Activated naive CD8-positive, alpha-beta T cell (primary cell): ENCODE results near the gene HMGXB4.

ENCODE experiments used
- H3K27ac Mint-ChIP-seq: one replicate; pipeline ENCODE4 v1.8.0; 2021; ENCODE audit warnings: mixed read lengths
- H3K27me3 Mint-ChIP-seq: one replicate; pipeline ENCODE4 v1.8.0; 2021; ENCODE audit warnings: mixed read lengths
- H3K36me3 Mint-ChIP-seq: one replicate; pipeline ENCODE4 v1.8.0; 2021; ENCODE audit warnings: mixed read lengths
- H3K4me1 Mint-ChIP-seq: one replicate; pipeline ENCODE4 v1.8.0; 2021; ENCODE audit warnings: low read depth, mixed read lengths
- H3K4me3 Mint-ChIP-seq: one replicate; pipeline ENCODE4 v1.8.0; 2021; ENCODE audit warnings: mild to moderate bottlenecking, mixed read lengths
- H3K9me3 Mint-ChIP-seq: one replicate; pipeline ENCODE4 v1.8.0; 2021; ENCODE audit warnings: low read depth, mixed read lengths

Gene HMGXB4

DNA sequence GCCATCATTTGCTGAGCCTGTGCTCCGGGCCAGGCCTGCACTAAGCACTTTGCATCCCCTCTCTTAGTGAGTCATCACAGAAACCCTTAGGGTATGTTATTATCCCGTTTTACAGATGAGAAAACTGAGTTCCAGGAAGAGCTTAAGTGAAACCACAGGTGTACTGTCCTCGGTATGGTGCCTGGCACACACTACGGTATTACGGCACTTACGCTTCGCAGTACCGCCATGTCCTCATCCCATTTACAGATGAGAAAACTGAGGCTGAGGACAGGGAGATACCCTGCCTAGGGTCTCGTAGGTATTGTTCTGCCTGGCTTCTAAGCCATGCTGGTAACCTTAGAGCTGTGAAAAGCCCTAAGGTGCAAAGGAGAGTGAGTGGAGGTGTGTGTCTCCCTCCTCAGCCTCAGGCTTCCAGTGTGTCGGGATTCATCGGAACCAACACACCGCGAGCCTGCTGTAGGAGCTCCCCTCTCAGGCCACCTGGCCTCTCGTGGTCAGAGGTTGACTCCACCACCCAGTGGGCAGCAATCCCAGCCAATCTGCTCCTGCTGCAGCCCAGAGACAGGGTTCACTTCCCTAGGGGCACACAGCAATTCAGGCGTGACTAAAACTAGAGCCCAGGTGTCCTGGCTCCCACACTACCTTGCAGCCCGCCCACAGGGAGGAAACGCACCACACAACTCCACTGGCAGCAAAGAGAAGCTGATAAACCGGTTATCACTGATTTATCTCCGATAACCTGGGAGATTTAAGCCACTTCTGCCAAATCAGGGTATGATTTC lies 84.0 kb downstream of the HMGXB4 start:
- no peaks in the 10 kb centered on the region for H3K9me3 Mint-ChIP-seq
- no peaks in the 10 kb centered on the region for H3K4me1 Mint-ChIP-seq
- H3K36me3 Mint-ChIP-seq: peaks cover 2% of the 10 kb centered on the region
- H3K4me3 Mint-ChIP-seq: no peak overlapping the region
- H3K27me3 Mint-ChIP-seq: no peaks in the 10 kb centered on the region
- H3K27ac Mint-ChIP-seq: no peak overlapping the region

- no peaks in the 10 kb centered on the region for H3K4me1 Mint-ChIP-seq
- no peak overlapping the region for H3K27ac Mint-ChIP-seq
- peaks cover 2% of the 10 kb centered on the region for H3K36me3 Mint-ChIP-seq
Observed at GRCh38 chr22:35342390-35342789, 85.1 kb downstream of the HMGXB4 start.

GRCh38 chr22:35343664-35344550 lies 86.6 kb downstream of the HMGXB4 start:
- no peak overlapping the region for H3K4me3 Mint-ChIP-seq
- no peaks in the 10 kb centered on the region for H3K9me3 Mint-ChIP-seq
- H3K27ac Mint-ChIP-seq: no peak overlapping the region
- H3K27me3 Mint-ChIP-seq: no peaks in the 10 kb centered on the region
- H3K4me1 Mint-ChIP-seq: no peaks in the 10 kb centered on the region
- H3K36me3 Mint-ChIP-seq: peaks cover 4% of the 10 kb centered on the region

More at GRCh38 chr22:35342390-35342789, 85.1 kb downstream of the HMGXB4 start:
- Mint-ChIP-seq H3K9me3 (no peaks in the 10 kb centered on the region), H3K27me3 (no peaks in the 10 kb centered on the region), H3K4me3 (no peak overlapping the region)

- no peak overlapping the region for H3K27ac Mint-ChIP-seq
Observed at GRCh38 chr22:35344956-35345690, 87.8 kb downstream of the HMGXB4 start.

More at GRCh38 chr22:35344956-35345690, 87.8 kb downstream of the HMGXB4 start:
- Mint-ChIP-seq H3K4me1 (no peaks in the 10 kb centered on the region), H3K4me3 (no peak overlapping the region), H3K36me3 (peaks cover 4% of the 10 kb centered on the region), H3K27me3 (no peaks in the 10 kb centered on the region), H3K9me3 (no peaks in the 10 kb centered on the region)
